HepG2 (cell line): ENCODE data around the gene MYO15A. TPM values are rescaled to one million over a fixed set of nuclear protein-coding genes. Genes with fewer than 3 reads are reported as not detected.

Source experiments
- ARHGAP35 ChIP-seq: sonication (generic); formaldehyde crosslinking; IDR thresholded peaks from 2 replicates; pipeline ENCODE4 v1.9.0; 2022; ENCODE audit warnings: mild to moderate bottlenecking, inconsistent platforms, moderate library complexity, missing genetic modification reagents, borderline replicate concordance
- ATAD3A ChIP-seq: sonication (generic); formaldehyde crosslinking; IDR thresholded peaks from 2 replicates; pipeline ENCODE4 v1.4.0; 2020; ENCODE audit warnings: missing genetic modification reagents
- CC2D1A ChIP-seq: sonication (generic); formaldehyde crosslinking; IDR thresholded peaks from 2 replicates; pipeline ENCODE4 v1.8.1; 2023; ENCODE audit warnings: mild to moderate bottlenecking, missing genetic modification reagents
- HNRNPUL1 ChIP-seq: fragments of 200-400 bp; formaldehyde crosslinking; IDR thresholded peaks from 2 replicates; pipeline ENCODE4 v1.6.1; 2017; ENCODE audit warnings: low read depth, mild to moderate bottlenecking, low read length, moderate library complexity
- KDM5B ChIP-seq: sonication (generic); formaldehyde crosslinking; IDR thresholded peaks from 2 replicates; pipeline ENCODE4 v1.4.0; 2020; ENCODE audit warnings: missing genetic modification reagents, mild to moderate bottlenecking, borderline replicate concordance
- MEIS2 ChIP-seq: sonication (generic); formaldehyde crosslinking; IDR thresholded peaks from 2 replicates; pipeline ENCODE4 v1.9.0; 2021; ENCODE audit warnings: mild to moderate bottlenecking, missing genetic modification reagents
- NCOR1 ChIP-seq: fragments of 200-600 bp; sonication (generic); IDR thresholded peaks from 2 replicates; pipeline ENCODE4 v1.7.0; 2017; ENCODE audit warnings: antibody characterized with exemption, low read length, borderline replicate concordance
- RFXANK ChIP-seq: IDR thresholded peaks from 2 replicates; pipeline ENCODE4 v1.6.1; 2016
- SIN3B ChIP-seq: fragments of 150-350 bp; IDR thresholded peaks from 2 replicates; pipeline ENCODE4 v1.6.1; 2014; ENCODE audit warnings: low read length
- SKIL ChIP-seq: sonication (generic); formaldehyde crosslinking; IDR thresholded peaks from 2 replicates; pipeline ENCODE4 v1.8.0; 2022; ENCODE audit warnings: missing genetic modification reagents, mild to moderate bottlenecking, moderate library complexity, borderline replicate concordance
- SMAD3 ChIP-seq: sonication (generic); formaldehyde crosslinking; IDR thresholded peaks from 2 replicates; pipeline ENCODE4 v1.4.0; 2020; ENCODE audit warnings: missing genetic modification reagents
- STAG1 ChIP-seq: sonication (generic); formaldehyde crosslinking; IDR thresholded peaks from 2 replicates; pipeline ENCODE4 v1.4.0; 2020; ENCODE audit warnings: missing genetic modification reagents
- ZFP36L1 ChIP-seq: sonication (generic); formaldehyde crosslinking; IDR thresholded peaks from 2 replicates; pipeline ENCODE4 v1.8.0; 2022; ENCODE audit warnings: mild to moderate bottlenecking, missing genetic modification reagents, moderate library complexity
- ZFYVE20 ChIP-seq: sonication (generic); formaldehyde crosslinking; IDR thresholded peaks from 2 replicates; pipeline ENCODE4 v1.8.0; 2023; ENCODE audit warnings: low read depth, mild to moderate bottlenecking, moderate library complexity, missing genetic modification reagents, borderline replicate concordance
- ZNF230 ChIP-seq: sonication (generic); formaldehyde crosslinking; IDR thresholded peaks from 2 replicates; pipeline ENCODE4 v1.4.0; 2020; ENCODE audit warnings: mild to moderate bottlenecking, missing genetic modification reagents
- ZNF557 ChIP-seq: sonication (generic); formaldehyde crosslinking; IDR thresholded peaks from 2 replicates; pipeline ENCODE4 v1.4.0; 2020; ENCODE audit warnings: missing genetic modification reagents
- ZNF580 ChIP-seq: IDR thresholded peaks from 2 replicates; pipeline ENCODE4 v1.6.1; 2016; ENCODE audit warnings: low read depth, borderline replicate concordance
- ZNF607 ChIP-seq: sonication (generic); formaldehyde crosslinking; IDR thresholded peaks from 2 replicates; pipeline ENCODE4 v1.5.1; 2020; ENCODE audit warnings: missing genetic modification reagents, mild to moderate bottlenecking, borderline replicate concordance
- ZNF614 ChIP-seq: IDR thresholded peaks from 2 replicates; pipeline ENCODE4 v1.6.1; 2018; ENCODE audit warnings: missing biosample characterization, missing genetic modification reagents, inconsistent platforms, borderline replicate concordance
- ZNF639 ChIP-seq: conservative IDR thresholded peaks from 2 replicates; pipeline ENCODE4 v1.6.1; 2018; ENCODE audit warnings: missing genetic modification reagents
- ZNF710 ChIP-seq: sonication (generic); formaldehyde crosslinking; IDR thresholded peaks from 2 replicates; pipeline ENCODE4 v1.5.0; 2020; ENCODE audit warnings: mild to moderate bottlenecking, missing genetic modification reagents, borderline replicate concordance
- ZNF775 ChIP-seq: sonication (generic); formaldehyde crosslinking; IDR thresholded peaks from 2 replicates; pipeline ENCODE4 v1.4.0; 2020; ENCODE audit warnings: missing genetic modification reagents, mild to moderate bottlenecking, moderate library complexity, borderline replicate concordance
- ZNF788 ChIP-seq: sonication (generic); formaldehyde crosslinking; IDR thresholded peaks from 2 replicates; pipeline ENCODE4 v1.5.0; 2020; ENCODE audit warnings: mild to moderate bottlenecking, missing genetic modification reagents, borderline replicate concordance
- polyA plus RNA-seq, 8 experiments: library from polyadenylated mRNA; depleted of rRNA in 3 of 8; stranded (reverse) in 7 of 8; unstranded in 1 of 8; fragments of >200 nt; fragmentation: Illumina TruSeq in 4 of 8; extraction: Trizol in 4 of 8; gene quantifications; 2 replicates each; pipeline versions ENCODE4 v1.2.1 to v1.2.3, GENCODE V29; 2011 to 2016; ENCODE audit warnings: low read depth in 4 of 8, missing spikeins in 1 of 8, mixed read lengths in 1 of 8; ENCODE audit not compliant: insufficient read depth in 1 of 8
- total RNA-seq, 5 experiments: library from RNA; depleted of rRNA; stranded (reverse); fragments of >200 nt; fragmentation: Illumina TruSeq; extraction: Trizol; gene quantifications; 2 replicates each; pipeline ENCODE4 v1.2.3, GENCODE V29; 2016; ENCODE audit warnings: low read depth in 1 of 5

The MYO15A gene
- total and polyA plus RNA-seq, 2 of the 13 experiments (the other 11 are each of a cell fraction or from before 2014, with no cell fraction given) = 0.07 to 0.20 TPM

GRCh38 chr17:18087610-18088491 is 20.7 kb upstream of the MYO15A start, which contains the start of gene DRG2 (continued):
- TF ChIP-seq ZNF557 (no peak), SKIL (peak; percentile 56; the same call in 1 of the 2 replicates), ZNF639 (CRISPR knock-in tag) (peak; percentile 97), ARHGAP35 (peak; percentile 60; the same call in 1 of the 2 replicates), HNRNPUL1 (no peak), RFXANK (CRISPR knock-in tag) (0 out of 2 replicates have a peak, but pooled peaks have one; percentile 73), STAG1 (CRISPR knock-in tag) (0 out of 2 replicates have a peak, but pooled peaks have one; percentile 21), SMAD3 (CRISPR knock-in tag) (peak; percentile 98), ZNF580 (CRISPR knock-in tag) (peak; percentile 96), ZNF614 (peak; percentile 99), ZNF230 (CRISPR knock-in tag) (peak; percentile 79), ZNF710 (CRISPR knock-in tag) (peak; percentile 88; the same call in 1 of the 2 replicates), ZNF775 (CRISPR knock-in tag) (peak; percentile 54; the same call in 1 of the 2 replicates), MEIS2 (CRISPR knock-in tag) (peak; percentile 95), SIN3B (peak; percentile 80; the same call in 1 of the 2 replicates), ZFP36L1 (peak; percentile 43; the same call in 1 of the 2 replicates), KDM5B (CRISPR knock-in tag) (peak; percentile 84; the same call in 1 of the 2 replicates), ZFYVE20 (CRISPR knock-in tag) (no peak), ZNF607 (CRISPR knock-in tag) (peak; percentile 71; the same call in 1 of the 2 replicates), ATAD3A (CRISPR knock-in tag) (no peak), NCOR1 (no peak), CC2D1A (CRISPR knock-in tag) (no peak), ZNF788 (peak; percentile 99)
